Activated T-cell treated with anti-CD3 and anti-CD28 coated beads, Interleukin-2, amount 50 U/mL, for 72 hours (primary cell): Measurements from ENCODE around the gene CDKAL1. TPM values are rescaled to one million over a fixed set of nuclear protein-coding genes. Genes with fewer than 3 reads are reported as not detected.
"Not testable (repeated sequence)": the region's sequence is repeated elsewhere in the genome, so short reads cannot be mapped to it uniquely, and the experiment has no call there.

Experiments
- ATAC-seq, 2 donors: fragments of 150-1000 bp; cut with Tn5 transposase; replicated peaks in 1 of 2; 2 replicates each; pipeline ENCODE4 v1.10.0; 2021; ENCODE audit warnings: moderate library complexity in 2 of 2, mild to moderate bottlenecking in 1 of 2
- DNase-seq, 2 donors: peaks; one replicate each; pipeline ENCODE4 v3.0.0; 2021 to 2022; ENCODE audit warnings: mixed read lengths in 1 of 2
- H3K27ac Mint-ChIP-seq: one replicate; pipeline ENCODE4 v1.8.0; 2022; ENCODE audit warnings: mild to moderate bottlenecking, moderate library complexity, mixed read lengths
- H3K27me3 Mint-ChIP-seq: one replicate; pipeline ENCODE4 v1.8.0; 2022; ENCODE audit warnings: low read depth, mixed read lengths
- H3K36me3 Mint-ChIP-seq, 2 donors: one replicate each; pipeline ENCODE4 v1.8.0; 2022; ENCODE audit warnings: mixed read lengths in 2 of 2, mild to moderate bottlenecking in 1 of 2; ENCODE audit not compliant: insufficient read depth in 2 of 2
- H3K4me1 Mint-ChIP-seq: one replicate; pipeline ENCODE4 v1.8.0; 2022; ENCODE audit warnings: low read depth, mixed read lengths
- H3K4me3 Mint-ChIP-seq, 2 donors: one replicate each; pipeline ENCODE4 v1.8.0; 2022; ENCODE audit warnings: mild to moderate bottlenecking in 2 of 2, mixed read lengths in 2 of 2, moderate library complexity in 2 of 2
- H3K9me3 Mint-ChIP-seq, 2 donors: one replicate each; pipeline ENCODE4 v1.8.0; 2022; ENCODE audit warnings: mixed read lengths in 2 of 2
- total RNA-seq, 2 donors: library from RNA; stranded (reverse); gene quantifications; one replicate each; pipeline ENCODE4 v1.2.3, GENCODE V29; 2022

CDKAL1 gene
- total RNA-seq, 2 donors from 2014 or later = 25.9 to 29.8 TPM

- no peak for ATAC-seq
- H3K4me1 Mint-ChIP-seq = peaks cover 10% of the 10 kb centered on the region
- no peak for DNase-seq
- H3K9me3 Mint-ChIP-seq = peaks cover 1 to 2% of the 10 kb centered on the region in 2 donors
- peaks cover 5% of the 10 kb centered on the region in 2 donors for H3K36me3 Mint-ChIP-seq
- no peaks in the 10 kb centered on the region for H3K27me3 Mint-ChIP-seq
- H3K4me3 Mint-ChIP-seq = no peak overlapping the region
- no peak overlapping the region for H3K27ac Mint-ChIP-seq
Observed at GRCh38 chr6:20608356-20608755, 74.1 kb downstream of the CDKAL1 start.

DNA sequence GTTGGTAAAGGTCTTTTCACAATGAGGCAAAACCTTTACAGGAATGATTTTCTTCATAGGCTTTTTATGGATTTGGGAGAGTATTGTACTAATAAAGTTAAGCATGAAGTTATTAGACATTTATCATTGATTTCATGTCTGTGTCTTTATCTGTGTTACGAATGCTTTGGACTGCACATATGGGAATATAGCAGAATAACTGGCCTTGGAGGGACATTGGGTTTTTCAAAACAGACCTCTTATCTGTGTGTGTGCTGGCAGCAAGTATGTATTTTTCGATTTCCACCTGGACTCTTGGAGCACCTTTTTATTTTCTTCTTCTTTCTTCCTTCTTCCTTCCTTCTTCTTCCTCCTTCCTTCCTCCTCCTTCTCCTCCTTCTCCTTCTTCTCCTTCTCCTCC lies 74.6 kb downstream of the CDKAL1 start:
- Mint-ChIP-seq H3K4me1 (peaks cover 10% of the 10 kb centered on the region), H3K9me3 (peaks cover 1 to 2% of the 10 kb centered on the region in 2 donors), H3K27me3 (no peaks in the 10 kb centered on the region), H3K36me3 (peaks cover 5 to 8% of the 10 kb centered on the region in 2 donors), H3K27ac (no peak overlapping the region), H3K4me3 (no peak overlapping the region)
- no peak for DNase-seq
- ATAC-seq = no peak

DNA sequence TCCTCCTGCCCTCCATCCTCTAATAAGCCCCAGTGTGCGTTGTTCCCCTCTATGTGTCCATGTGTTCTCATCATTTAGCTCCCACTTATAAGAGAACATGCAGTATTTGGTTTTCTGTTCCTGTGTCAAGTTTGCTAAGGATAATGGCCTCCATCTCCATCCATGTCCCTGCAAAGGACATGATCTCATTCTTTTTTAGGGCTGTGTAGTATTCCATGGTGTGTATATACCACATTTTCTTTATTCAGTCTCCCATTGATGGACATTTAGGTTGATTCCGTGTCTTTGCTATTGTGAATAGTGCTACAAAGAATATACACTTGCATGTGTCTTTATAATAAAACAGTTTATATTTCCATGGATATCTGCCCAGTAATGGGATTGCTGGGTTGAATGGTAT lies 75.7 kb downstream of the CDKAL1 start:
- ATAC-seq, H3K9me3 Mint-ChIP-seq, DNase-seq, H3K4me3 Mint-ChIP-seq, H3K27ac Mint-ChIP-seq, H3K4me1 Mint-ChIP-seq, H3K27me3 Mint-ChIP-seq: not testable (repeated sequence)
- H3K36me3 Mint-ChIP-seq = peaks cover 5 to 11% of the 10 kb centered on the region in 2 donors

DNA sequence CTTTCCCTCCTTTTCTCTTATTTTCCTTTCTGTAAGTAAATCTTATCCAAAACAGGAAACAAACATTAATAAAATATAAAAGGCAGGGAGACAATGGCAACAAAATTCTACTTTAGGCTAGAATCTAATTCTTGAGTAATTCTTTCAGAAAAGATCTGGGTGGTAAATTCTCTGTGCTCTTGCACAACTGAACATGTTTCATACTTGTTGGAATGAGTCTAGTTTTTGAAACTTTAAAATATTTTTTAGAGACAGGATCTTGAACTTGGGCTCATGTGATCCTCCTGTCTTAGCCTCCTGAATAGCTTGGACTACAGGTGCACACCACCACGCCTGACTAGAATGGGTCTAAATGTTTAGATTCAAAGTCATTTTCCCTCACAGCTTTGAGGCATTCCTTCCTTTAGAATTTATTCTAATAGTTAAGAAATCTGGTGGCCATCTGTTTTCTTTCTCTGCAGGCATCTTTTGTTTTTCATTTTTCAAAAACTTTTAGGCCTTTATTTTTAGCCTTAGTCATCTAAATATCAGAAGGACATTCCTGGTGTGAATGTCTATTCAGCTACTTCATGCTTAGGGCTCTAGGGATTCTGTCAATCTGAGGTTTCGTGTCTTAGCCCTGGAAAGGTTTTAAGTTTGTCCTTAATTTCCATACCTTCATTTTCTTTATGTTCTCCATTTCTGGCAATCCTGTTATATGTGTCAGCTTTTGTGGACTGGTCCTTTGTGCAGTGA lies 76.5 kb downstream of the CDKAL1 start:
- DNase-seq (no peak), ATAC-seq (no peak)
- peaks cover 5 to 11% of the 10 kb centered on the region in 2 donors for H3K36me3 Mint-ChIP-seq
- H3K27me3 Mint-ChIP-seq = no peaks in the 10 kb centered on the region
- H3K9me3 Mint-ChIP-seq = peaks cover 1 to 2% of the 10 kb centered on the region in 2 donors
- H3K4me1 Mint-ChIP-seq = peaks cover 10% of the 10 kb centered on the region
- no peak overlapping the region for H3K27ac Mint-ChIP-seq
- H3K4me3 Mint-ChIP-seq = no peak overlapping the region

DNA sequence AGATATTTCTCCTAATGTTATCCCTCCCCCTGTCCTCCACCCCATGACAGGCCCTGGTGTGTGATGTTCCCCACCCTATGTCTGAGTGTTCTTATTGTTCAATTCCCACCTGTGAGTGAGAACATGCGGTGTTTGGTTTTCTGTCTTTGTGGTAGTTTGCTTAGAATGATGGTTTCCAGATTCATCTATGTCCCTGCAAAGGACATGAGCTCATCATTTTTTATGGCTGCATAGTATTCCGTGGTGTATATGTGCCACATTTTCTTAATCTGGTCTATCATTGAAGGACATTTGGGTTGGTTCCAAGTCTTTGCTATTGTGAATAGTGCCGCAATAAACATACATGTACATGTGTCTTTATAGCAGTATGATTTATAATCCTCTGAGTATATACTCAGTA lies 83.3 kb downstream of the CDKAL1 start:
- not testable (repeated sequence) for H3K36me3 Mint-ChIP-seq, H3K27ac Mint-ChIP-seq, DNase-seq, H3K4me1 Mint-ChIP-seq, H3K27me3 Mint-ChIP-seq, H3K4me3 Mint-ChIP-seq, ATAC-seq, H3K9me3 Mint-ChIP-seq

DNA sequence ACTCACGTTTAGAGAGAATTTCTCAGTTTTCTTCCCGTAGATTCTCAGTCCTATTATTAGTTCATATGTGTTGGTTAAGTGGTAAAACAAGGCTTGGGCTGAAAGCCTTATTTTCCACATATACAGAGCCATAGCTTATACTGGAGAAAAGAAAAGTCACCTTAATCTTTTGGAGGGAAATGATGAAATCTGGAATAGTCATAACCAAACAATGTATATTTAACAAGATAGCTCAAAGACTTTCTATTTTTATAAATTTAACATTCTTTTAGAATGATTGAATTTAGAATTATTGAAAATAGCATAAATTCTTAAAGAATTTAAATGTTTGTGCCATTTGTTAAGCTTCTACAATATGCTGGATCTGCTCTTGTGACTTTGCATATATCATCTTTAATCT lies 85.8 kb downstream of the CDKAL1 start:
- DNase-seq (no peak), ATAC-seq (no peak)
- no peak overlapping the region for H3K27ac Mint-ChIP-seq
- H3K4me3 Mint-ChIP-seq = no peak overlapping the region
- no peaks in the 10 kb centered on the region for H3K9me3 Mint-ChIP-seq
- H3K36me3 Mint-ChIP-seq = peaks cover 0 to 3% of the 10 kb centered on the region in 2 donors
- no peaks in the 10 kb centered on the region for H3K27me3 Mint-ChIP-seq
- H3K4me1 Mint-ChIP-seq = peaks cover 13% of the 10 kb centered on the region

- Mint-ChIP-seq H3K9me3 (no peaks in the 10 kb centered on the region), H3K4me3 (no peak overlapping the region), H3K4me1 (peaks cover 9% of the 10 kb centered on the region), H3K27ac (no peak overlapping the region), H3K27me3 (no peaks in the 10 kb centered on the region), H3K36me3 (peaks cover 0 to 1% of the 10 kb centered on the region in 2 donors)
- DNase-seq = no peak
- no peak for ATAC-seq
Observed at GRCh38 chr6:20623761-20624160, 89.5 kb downstream of the CDKAL1 start.

GRCh38 chr6:20626165-20626564 lies 91.9 kb downstream of the CDKAL1 start:
- no peak for ATAC-seq

DNA sequence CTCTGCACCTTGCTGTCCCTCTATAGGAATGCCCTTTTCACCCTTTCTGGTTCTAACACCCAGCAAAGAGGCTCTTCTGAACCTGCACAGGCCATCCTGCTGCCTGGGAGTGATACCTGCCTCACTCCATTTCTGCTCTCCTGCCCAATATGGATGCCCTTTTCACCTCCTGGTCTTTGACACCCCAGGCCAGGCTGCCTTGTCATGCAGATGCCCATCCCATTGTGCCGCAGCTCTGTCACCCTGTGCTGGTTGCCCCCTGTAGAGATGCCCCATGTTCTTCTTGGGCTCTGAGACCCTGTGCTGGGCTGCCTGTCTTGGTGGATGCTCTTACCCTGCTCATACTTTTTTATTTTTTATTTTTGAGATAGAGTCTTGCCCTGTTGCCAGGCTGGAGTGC lies 95.3 kb downstream of the CDKAL1 start:
- peaks cover 33% of the 10 kb centered on the region for H3K4me1 Mint-ChIP-seq
- H3K27me3 Mint-ChIP-seq = no peaks in the 10 kb centered on the region
- no peak overlapping the region for H3K4me3 Mint-ChIP-seq
- peaks cover 0 to 3% of the 10 kb centered on the region in 2 donors for H3K36me3 Mint-ChIP-seq
- no peak overlapping the region for H3K27ac Mint-ChIP-seq
- ATAC-seq = no peak
- DNase-seq = no peak
- H3K9me3 Mint-ChIP-seq = peaks cover 0 to 2% of the 10 kb centered on the region in 2 donors

More at GRCh38 chr6:20626165-20626564, 91.9 kb downstream of the CDKAL1 start:
- Mint-ChIP-seq H3K4me3 (no peak overlapping the region), H3K27me3 (no peaks in the 10 kb centered on the region), H3K36me3 (peaks cover 0 to 1% of the 10 kb centered on the region in 2 donors), H3K27ac (no peak overlapping the region), H3K9me3 (no peaks in the 10 kb centered on the region), H3K4me1 (peaks cover 27% of the 10 kb centered on the region)
- DNase-seq = no peak

- peaks cover 0 to 2% of the 10 kb centered on the region in 2 donors for H3K9me3 Mint-ChIP-seq
Observed at GRCh38 chr6:20630136-20630535, 95.9 kb downstream of the CDKAL1 start.

DNA sequence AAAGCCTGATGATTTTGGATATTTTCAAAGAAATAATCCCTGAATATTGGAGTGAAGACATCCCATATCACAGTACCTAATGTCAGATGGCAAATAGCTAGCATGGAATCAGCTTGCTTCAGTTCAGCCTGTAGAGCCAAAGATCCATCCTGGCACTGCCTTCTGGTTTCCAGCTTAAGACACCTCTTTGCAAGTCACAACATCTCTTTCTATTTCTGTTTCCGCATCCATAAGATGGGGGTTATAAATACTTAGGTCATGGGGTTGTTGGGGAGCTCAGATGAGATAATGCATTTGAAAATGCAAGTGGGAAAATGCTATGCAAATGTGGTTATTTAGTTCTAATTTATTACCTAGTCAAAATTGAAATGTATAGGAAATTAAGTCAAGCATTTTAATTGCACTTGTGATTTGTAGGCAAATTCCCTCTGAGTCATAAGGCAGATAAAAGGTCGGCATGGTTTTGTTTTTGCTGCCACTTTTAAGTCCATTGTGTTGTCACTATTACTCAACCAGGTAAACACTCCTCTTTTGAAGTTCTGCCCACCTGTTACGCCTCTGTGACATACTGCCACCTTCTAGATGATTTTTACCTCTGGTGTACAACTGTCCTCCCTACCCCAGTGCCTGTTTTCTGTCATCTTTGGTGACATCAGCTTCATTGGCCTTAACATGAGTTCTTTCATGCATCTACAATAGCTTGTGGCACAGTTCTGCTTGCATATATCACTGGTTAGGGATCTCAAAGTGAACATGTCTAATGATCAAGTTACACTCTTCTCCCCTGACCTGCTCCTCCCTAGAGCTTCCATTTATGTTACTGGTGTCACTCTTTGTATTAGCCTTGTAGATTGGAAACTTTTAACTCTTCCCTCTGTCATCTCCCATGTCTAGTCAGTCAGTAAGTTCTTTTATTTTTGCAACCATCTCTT lies 96.6 kb downstream of the CDKAL1 start:
- Mint-ChIP-seq H3K36me3 (peaks cover 2 to 4% of the 10 kb centered on the region in 2 donors), H3K27ac (peak overlapping the region; percentile 3), H3K9me3 (peaks cover 0 to 2% of the 10 kb centered on the region in 2 donors), H3K27me3 (no peaks in the 10 kb centered on the region), H3K4me1 (peaks cover 33% of the 10 kb centered on the region), H3K4me3 (peak overlapping the region; percentile 16 to 17)
- peak; percentile 26 to 38 for DNase-seq
- peak; percentile 96 to 98 for ATAC-seq

More at GRCh38 chr6:20630136-20630535, 95.9 kb downstream of the CDKAL1 start:
- Mint-ChIP-seq H3K4me3 (no peak overlapping the region), H3K36me3 (peaks cover 0 to 3% of the 10 kb centered on the region in 2 donors), H3K27ac (no peak overlapping the region), H3K4me1 (peaks cover 33% of the 10 kb centered on the region), H3K27me3 (no peaks in the 10 kb centered on the region)
- no peak for DNase-seq
- ATAC-seq = no peak

DNA sequence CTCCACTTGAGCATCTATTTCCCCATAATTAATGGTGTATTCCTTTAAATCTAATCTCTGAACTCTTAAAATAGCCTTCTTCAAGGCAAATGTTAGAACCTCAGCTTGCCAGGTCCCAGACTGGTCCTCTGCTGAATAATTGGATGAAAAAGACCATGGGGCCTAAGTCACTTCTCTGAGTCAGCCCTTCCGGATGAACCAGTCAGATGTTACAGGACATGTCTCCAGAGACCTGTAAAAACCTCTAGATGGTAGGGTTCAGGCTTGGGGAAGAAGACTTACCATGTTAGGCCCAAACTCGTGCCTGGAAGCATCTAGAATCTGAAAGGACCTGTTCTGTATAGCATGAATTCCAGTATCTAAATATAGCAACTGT lies 97.3 kb downstream of the CDKAL1 start:
- peak overlapping the region; percentile 3 for H3K27ac Mint-ChIP-seq
- DNase-seq = no peak
- no peaks in the 10 kb centered on the region for H3K27me3 Mint-ChIP-seq

GRCh38 chr6:20632696-20633095 lies 98.4 kb downstream of the CDKAL1 start:
- DNase-seq (peak in 1 of 2 donors; percentile 3), ATAC-seq (peak; percentile 32 to 33)
- no peaks in the 10 kb centered on the region for H3K27me3 Mint-ChIP-seq
- H3K9me3 Mint-ChIP-seq = peaks cover 2% of the 10 kb centered on the region in 2 donors
- no peak overlapping the region for H3K27ac Mint-ChIP-seq
- H3K4me3 Mint-ChIP-seq = no peak overlapping the region
- H3K4me1 Mint-ChIP-seq = peaks cover 33% of the 10 kb centered on the region
- H3K36me3 Mint-ChIP-seq = peaks cover 4 to 6% of the 10 kb centered on the region in 2 donors

More for the DNA sequence above, 97.3 kb downstream of the CDKAL1 start:
- H3K36me3 Mint-ChIP-seq = peaks cover 4 to 6% of the 10 kb centered on the region in 2 donors
- ATAC-seq = no peak
- H3K9me3 Mint-ChIP-seq = peaks cover 2% of the 10 kb centered on the region in 2 donors
- H3K4me3 Mint-ChIP-seq = peak overlapping the region in 1 of 2 donors; percentile 17
- H3K4me1 Mint-ChIP-seq = peaks cover 33% of the 10 kb centered on the region
